WTC11 (cell line): Measurements from ENCODE around the gene CDKL5. TPM values are rescaled to one million over a fixed set of nuclear protein-coding genes. Genes with fewer than 3 reads are reported as not detected.

ENCODE experiments used
- ATAC-seq: fragments of 200-7000 bp; cut with Tn5 transposase; 2 replicates; pipeline ENCODE4 v1.10.0; 2021; ENCODE audit warnings: mild to moderate bottlenecking, moderate library complexity
- CTCF ChIA-PET: fragments of 300-600 bp; sonication (Branson Sonifier 250); formaldehyde crosslinking; loops from one replicate; lab custom pipeline; 2021; ENCODE audit warnings: antibody characterized with exemption; lab: Charles Lee
- POLR2A ChIA-PET: fragments of 350-600 bp; sonication (Branson Sonifier 250); formaldehyde crosslinking; loops from one replicate; lab custom pipeline; 2021; ENCODE audit warnings: antibody characterized with exemption; lab: Charles Lee
- DNase-seq: peaks from one replicate; pipeline ENCODE4 v3.0.0; 2021; ENCODE audit warnings: low spot score
- H3K27ac Mint-ChIP-seq: 2 replicates; pipeline ENCODE4 v1.8.0; 2021; ENCODE audit warnings: mixed read lengths
- H3K27me3 Mint-ChIP-seq: 2 replicates; pipeline ENCODE4 v1.8.0; 2021; ENCODE audit warnings: low read depth, mild to moderate bottlenecking, moderate library complexity, mixed read lengths
- H3K36me3 Mint-ChIP-seq: 2 replicates; pipeline ENCODE4 v1.8.0; 2021; ENCODE audit warnings: mixed read lengths
- H3K4me1 Mint-ChIP-seq: 2 replicates; pipeline ENCODE4 v1.8.0; 2022; ENCODE audit warnings: mixed read lengths
- H3K4me3 Mint-ChIP-seq: 2 replicates; pipeline ENCODE4 v1.8.0; 2021; ENCODE audit warnings: mild to moderate bottlenecking, moderate library complexity, mixed read lengths
- H3K9me3 Mint-ChIP-seq: 2 replicates; pipeline ENCODE4 v1.8.0; 2021; ENCODE audit warnings: mixed read lengths
- FOXP1 ChIP-seq: sonication (generic); formaldehyde crosslinking; IDR thresholded peaks from 2 replicates; pipeline ENCODE4 v1.8.0; 2022; ENCODE audit warnings: missing genetic modification reagents, mild to moderate bottlenecking, moderate library complexity, borderline replicate concordance
- GRHL2 ChIP-seq: fragments of 250-450 bp; sonication (Bioruptor Pico); IDR thresholded peaks from 2 replicates; pipeline ENCODE4 v1.8.0; 2022; ENCODE audit warnings: mild to moderate bottlenecking, moderate library complexity; ENCODE audit not compliant: insufficient replicate concordance, severe bottlenecking
- GTF2I ChIP-seq: fragments of 250-450 bp; sonication (Bioruptor Pico); conservative IDR thresholded peaks from 2 replicates; pipeline ENCODE4 v1.4.0; 2021; ENCODE audit warnings: mild to moderate bottlenecking
- NFE2L1 ChIP-seq: sonication (generic); formaldehyde crosslinking; IDR thresholded peaks from 2 replicates; pipeline ENCODE4 v1.8.1; 2023; ENCODE audit warnings: missing genetic modification reagents
- NR1H2 ChIP-seq: sonication (generic); formaldehyde crosslinking; IDR thresholded peaks from 2 replicates; pipeline ENCODE4 v1.9.0; 2021; ENCODE audit warnings: mild to moderate bottlenecking, moderate library complexity, missing genetic modification reagents
- SMAD3 ChIP-seq: sonication (generic); formaldehyde crosslinking; IDR thresholded peaks from 2 replicates; pipeline ENCODE4 v1.8.0; 2022; ENCODE audit warnings: missing genetic modification reagents, mild to moderate bottlenecking, borderline replicate concordance
- ZNF138 ChIP-seq: sonication (generic); formaldehyde crosslinking; conservative IDR thresholded peaks from 2 replicates; pipeline ENCODE4 v1.8.1; 2022; ENCODE audit warnings: mild to moderate bottlenecking, moderate library complexity, missing genetic modification reagents
- ZNF263 ChIP-seq: sonication (generic); formaldehyde crosslinking; IDR thresholded peaks from 2 replicates; pipeline ENCODE4 v1.8.1; 2022; ENCODE audit warnings: low read depth, mild to moderate bottlenecking, moderate library complexity, missing genetic modification reagents
- ZNF423 ChIP-seq: fragments of 250-450 bp; sonication (Bioruptor Pico); IDR thresholded peaks from 2 replicates; pipeline ENCODE4 v2.1.2; 2022; ENCODE audit warnings: mild to moderate bottlenecking, moderate library complexity
- total RNA-seq: library from RNA; stranded (reverse); gene quantifications from 3 replicates; pipeline ENCODE4 v1.2.3, GENCODE V29; 2021
- TF ChIP-seq, protein P1 (sequence below): sonication (generic); formaldehyde crosslinking; IDR thresholded peaks from 2 replicates; pipeline ENCODE4 v1.8.1; 2023; ENCODE audit warnings: mild to moderate bottlenecking, missing genetic modification reagents
- TF ChIP-seq, protein P2 (sequence below): sonication (generic); formaldehyde crosslinking; IDR thresholded peaks from 2 replicates; pipeline ENCODE4 v1.8.0; 2022; ENCODE audit warnings: mild to moderate bottlenecking, missing genetic modification reagents
- TF ChIP-seq, protein P3 (sequence below): fragments of 250-450 bp; sonication (Bioruptor Pico); IDR thresholded peaks from 2 replicates; pipeline ENCODE4 v2.1.2; 2022; ENCODE audit warnings: mild to moderate bottlenecking, moderate library complexity
- TF ChIP-seq, protein P4 (sequence below): sonication (generic); formaldehyde crosslinking; IDR thresholded peaks from 2 replicates; pipeline ENCODE4 v1.8.0; 2022; ENCODE audit warnings: mild to moderate bottlenecking, missing genetic modification reagents
- TF ChIP-seq, protein P5 (sequence below): sonication (generic); formaldehyde crosslinking; IDR thresholded peaks from 2 replicates; pipeline ENCODE4 v1.8.1; 2023; ENCODE audit warnings: mild to moderate bottlenecking, missing genetic modification reagents, moderate library complexity
- TF ChIP-seq, protein P6 (sequence below): sonication (generic); formaldehyde crosslinking; IDR thresholded peaks from 2 replicates; pipeline ENCODE4 v1.8.0; 2023; ENCODE audit warnings: missing genetic modification reagents, mild to moderate bottlenecking, borderline replicate concordance
- TF ChIP-seq, protein P7 (sequence below): sonication (generic); formaldehyde crosslinking; IDR thresholded peaks from 2 replicates; pipeline ENCODE4 v1.8.0; 2022; ENCODE audit warnings: missing genetic modification reagents
- TF ChIP-seq, protein P8 (sequence below): sonication (generic); formaldehyde crosslinking; IDR thresholded peaks from 2 replicates; pipeline ENCODE4 v1.8.0; 2022; ENCODE audit warnings: mild to moderate bottlenecking, missing genetic modification reagents

The CDKL5 gene
- total RNA-seq, 1 experiment from 2014 or later = 13.6 TPM

DNA sequence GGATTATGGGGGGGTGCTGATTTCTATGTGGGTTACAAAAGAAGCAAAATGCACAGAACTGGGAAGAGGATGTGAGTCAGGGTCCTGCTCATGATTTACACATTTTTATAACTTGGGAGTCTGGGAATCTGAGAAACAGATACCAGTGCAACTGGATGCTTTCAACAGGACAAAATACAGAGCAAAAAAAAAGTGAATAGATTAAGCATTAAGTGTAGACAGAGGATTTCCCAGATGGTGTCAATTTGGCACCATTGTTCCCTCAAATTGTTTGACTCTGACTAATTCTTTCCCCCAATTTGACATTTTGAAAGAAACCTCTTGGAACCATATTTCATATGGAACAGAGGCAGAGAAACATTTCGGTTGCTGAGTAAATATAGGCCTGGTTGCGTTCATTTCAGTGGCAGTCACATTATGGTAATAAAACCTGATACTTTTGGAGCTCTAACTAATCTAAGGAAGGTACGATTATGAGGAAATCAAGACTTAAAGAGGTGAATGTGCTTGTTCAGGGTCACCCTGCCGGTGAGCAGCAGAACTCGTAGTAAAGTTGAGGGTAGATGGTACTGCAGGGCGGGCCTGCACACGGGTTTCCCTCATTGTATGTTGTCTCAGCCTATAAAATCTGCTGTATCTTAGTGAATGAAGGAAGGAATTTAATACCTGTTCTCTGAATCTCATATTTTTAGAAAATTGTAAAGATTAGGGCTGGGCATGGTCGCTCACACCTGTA lies 18.7 kb upstream of the CDKL5 start (continued):
- no peak for TF ChIP-seq SMAD3 (CRISPR knock-in tag)

DNA sequence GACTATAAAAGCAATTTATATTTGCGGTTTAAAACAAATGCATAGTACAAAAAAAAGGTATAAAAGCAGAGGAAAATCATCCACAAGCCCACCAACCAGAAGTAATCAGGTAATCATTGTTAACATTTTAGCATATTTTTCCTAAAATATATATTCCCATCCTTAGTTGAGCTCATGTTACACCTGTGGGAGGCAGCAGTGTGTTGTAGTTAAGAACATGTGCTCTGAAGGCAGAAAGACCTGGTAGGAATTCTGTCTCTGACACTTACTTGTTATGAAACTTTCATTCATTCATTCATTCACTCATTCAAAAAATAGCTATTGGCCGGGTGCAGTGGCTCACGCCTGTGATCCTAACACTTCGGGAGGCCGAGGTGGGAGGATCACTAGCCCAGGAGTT lies 15.4 kb upstream of the CDKL5 start:
- no peaks in the 10 kb centered on the region for H3K27me3 Mint-ChIP-seq
- no peak overlapping the region for H3K27ac Mint-ChIP-seq
- no peaks in the 10 kb centered on the region for H3K4me1 Mint-ChIP-seq
- POLR2A ChIA-PET = interaction anchor here (0.6 kb wide), 1 partner anchor 11 kb away, joined by 3 read pairs; no protein-coding TSS in a partner anchor
- DNase-seq (no peak), ATAC-seq (no peak)
- H3K4me3 Mint-ChIP-seq = no peak overlapping the region
- H3K9me3 Mint-ChIP-seq = no peaks in the 10 kb centered on the region
- no peaks in the 10 kb centered on the region for H3K36me3 Mint-ChIP-seq
- TF ChIP-seq, protein P1, sequence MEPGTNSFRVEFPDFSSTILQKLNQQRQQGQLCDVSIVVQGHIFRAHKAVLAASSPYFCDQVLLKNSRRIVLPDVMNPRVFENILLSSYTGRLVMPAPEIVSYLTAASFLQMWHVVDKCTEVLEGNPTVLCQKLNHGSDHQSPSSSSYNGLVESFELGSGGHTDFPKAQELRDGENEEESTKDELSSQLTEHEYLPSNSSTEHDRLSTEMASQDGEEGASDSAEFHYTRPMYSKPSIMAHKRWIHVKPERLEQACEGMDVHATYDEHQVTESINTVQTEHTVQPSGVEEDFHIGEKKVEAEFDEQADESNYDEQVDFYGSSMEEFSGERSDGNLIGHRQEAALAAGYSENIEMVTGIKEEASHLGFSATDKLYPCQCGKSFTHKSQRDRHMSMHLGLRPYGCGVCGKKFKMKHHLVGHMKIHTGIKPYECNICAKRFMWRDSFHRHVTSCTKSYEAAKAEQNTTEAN = no peak
- TF ChIP-seq ZNF138 (CRISPR knock-in tag) = no peak
- TF ChIP-seq, protein P2, sequence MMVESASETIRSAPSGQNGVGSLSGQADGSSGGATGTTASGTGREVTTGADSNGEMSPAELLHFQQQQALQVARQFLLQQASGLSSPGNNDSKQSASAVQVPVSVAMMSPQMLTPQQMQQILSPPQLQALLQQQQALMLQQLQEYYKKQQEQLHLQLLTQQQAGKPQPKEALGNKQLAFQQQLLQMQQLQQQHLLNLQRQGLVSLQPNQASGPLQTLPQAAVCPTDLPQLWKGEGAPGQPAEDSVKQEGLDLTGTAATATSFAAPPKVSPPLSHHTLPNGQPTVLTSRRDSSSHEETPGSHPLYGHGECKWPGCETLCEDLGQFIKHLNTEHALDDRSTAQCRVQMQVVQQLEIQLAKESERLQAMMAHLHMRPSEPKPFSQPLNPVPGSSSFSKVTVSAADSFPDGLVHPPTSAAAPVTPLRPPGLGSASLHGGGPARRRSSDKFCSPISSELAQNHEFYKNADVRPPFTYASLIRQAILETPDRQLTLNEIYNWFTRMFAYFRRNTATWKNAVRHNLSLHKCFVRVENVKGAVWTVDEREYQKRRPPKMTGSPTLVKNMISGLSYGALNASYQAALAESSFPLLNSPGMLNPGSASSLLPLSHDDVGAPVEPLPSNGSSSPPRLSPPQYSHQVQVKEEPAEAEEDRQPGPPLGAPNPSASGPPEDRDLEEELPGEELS (CRISPR knock-in tag) = no peak
- no peak for TF ChIP-seq NR1H2 (CRISPR knock-in tag)
- no peak for TF ChIP-seq ZNF423 (CRISPR knock-in tag)
- no peak for TF ChIP-seq GTF2I (CRISPR knock-in tag)
- TF ChIP-seq, protein P3, sequence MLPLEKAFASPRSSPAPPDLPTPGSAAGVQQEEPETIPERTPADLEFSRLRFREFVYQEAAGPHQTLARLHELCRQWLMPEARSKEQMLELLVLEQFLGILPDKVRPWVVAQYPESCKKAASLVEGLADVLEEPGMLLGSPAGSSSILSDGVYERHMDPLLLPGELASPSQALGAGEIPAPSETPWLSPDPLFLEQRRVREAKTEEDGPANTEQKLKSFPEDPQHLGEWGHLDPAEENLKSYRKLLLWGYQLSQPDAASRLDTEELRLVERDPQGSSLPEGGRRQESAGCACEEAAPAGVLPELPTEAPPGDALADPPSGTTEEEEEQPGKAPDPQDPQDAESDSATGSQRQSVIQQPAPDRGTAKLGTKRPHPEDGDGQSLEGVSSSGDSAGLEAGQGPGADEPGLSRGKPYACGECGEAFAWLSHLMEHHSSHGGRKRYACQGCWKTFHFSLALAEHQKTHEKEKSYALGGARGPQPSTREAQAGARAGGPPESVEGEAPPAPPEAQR (CRISPR knock-in tag) = no peak
- TF ChIP-seq, protein P4, sequence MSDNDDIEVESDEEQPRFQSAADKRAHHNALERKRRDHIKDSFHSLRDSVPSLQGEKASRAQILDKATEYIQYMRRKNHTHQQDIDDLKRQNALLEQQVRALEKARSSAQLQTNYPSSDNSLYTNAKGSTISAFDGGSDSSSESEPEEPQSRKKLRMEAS (CRISPR knock-in tag) = no peak
- TF ChIP-seq, protein P5, sequence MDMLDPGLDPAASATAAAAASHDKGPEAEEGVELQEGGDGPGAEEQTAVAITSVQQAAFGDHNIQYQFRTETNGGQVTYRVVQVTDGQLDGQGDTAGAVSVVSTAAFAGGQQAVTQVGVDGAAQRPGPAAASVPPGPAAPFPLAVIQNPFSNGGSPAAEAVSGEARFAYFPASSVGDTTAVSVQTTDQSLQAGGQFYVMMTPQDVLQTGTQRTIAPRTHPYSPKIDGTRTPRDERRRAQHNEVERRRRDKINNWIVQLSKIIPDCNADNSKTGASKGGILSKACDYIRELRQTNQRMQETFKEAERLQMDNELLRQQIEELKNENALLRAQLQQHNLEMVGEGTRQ = no peak
- no peak for TF ChIP-seq ZNF263 (CRISPR knock-in tag)
- TF ChIP-seq, all 79 proteins: peak for 0
- CTCF ChIA-PET = interaction anchor here (1.2 to 2.5 kb wide), 4 partner anchors 15 to 266 kb away, joined by 3 to 10 read pairs (median 3); partner anchors contain the start of gene CDKL5

DNA sequence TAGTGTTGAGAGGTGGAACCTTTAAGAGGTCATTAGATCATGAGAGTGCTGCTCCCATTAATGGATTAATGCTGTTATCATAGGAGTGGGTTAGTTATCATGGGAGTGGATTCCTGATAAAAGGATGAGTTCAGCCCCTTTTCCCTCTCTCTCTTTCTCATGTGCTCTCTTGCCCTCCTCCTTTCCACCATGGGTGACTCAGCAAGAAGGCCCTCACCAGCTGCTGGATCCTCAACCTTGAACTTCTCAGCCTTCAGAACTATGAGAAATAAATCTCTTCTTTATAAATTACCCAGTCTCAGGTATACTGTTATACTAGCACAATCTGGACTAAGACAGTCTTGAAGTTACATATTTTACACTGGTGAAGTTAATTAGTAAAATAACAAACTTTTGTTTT lies 10.0 kb upstream of the CDKL5 start:
- H3K36me3 Mint-ChIP-seq = no peaks in the 10 kb centered on the region
- ATAC-seq (no peak), DNase-seq (no peak)
- no peaks in the 10 kb centered on the region for H3K27me3 Mint-ChIP-seq
- no peak overlapping the region for H3K4me3 Mint-ChIP-seq
- ChIA-PET POLR2A (interaction anchor here (1.1 kb wide), 1 partner anchor 9 kb away, joined by 8 read pairs; no protein-coding TSS in a partner anchor), CTCF (interaction anchor here (0.7 kb wide), 1 partner anchor 273 kb away, joined by 4 read pairs; no protein-coding TSS in a partner anchor)
- no peaks in the 10 kb centered on the region for H3K9me3 Mint-ChIP-seq
- H3K4me1 Mint-ChIP-seq = no peaks in the 10 kb centered on the region
- H3K27ac Mint-ChIP-seq = no peak overlapping the region
- TF ChIP-seq, protein P6, sequence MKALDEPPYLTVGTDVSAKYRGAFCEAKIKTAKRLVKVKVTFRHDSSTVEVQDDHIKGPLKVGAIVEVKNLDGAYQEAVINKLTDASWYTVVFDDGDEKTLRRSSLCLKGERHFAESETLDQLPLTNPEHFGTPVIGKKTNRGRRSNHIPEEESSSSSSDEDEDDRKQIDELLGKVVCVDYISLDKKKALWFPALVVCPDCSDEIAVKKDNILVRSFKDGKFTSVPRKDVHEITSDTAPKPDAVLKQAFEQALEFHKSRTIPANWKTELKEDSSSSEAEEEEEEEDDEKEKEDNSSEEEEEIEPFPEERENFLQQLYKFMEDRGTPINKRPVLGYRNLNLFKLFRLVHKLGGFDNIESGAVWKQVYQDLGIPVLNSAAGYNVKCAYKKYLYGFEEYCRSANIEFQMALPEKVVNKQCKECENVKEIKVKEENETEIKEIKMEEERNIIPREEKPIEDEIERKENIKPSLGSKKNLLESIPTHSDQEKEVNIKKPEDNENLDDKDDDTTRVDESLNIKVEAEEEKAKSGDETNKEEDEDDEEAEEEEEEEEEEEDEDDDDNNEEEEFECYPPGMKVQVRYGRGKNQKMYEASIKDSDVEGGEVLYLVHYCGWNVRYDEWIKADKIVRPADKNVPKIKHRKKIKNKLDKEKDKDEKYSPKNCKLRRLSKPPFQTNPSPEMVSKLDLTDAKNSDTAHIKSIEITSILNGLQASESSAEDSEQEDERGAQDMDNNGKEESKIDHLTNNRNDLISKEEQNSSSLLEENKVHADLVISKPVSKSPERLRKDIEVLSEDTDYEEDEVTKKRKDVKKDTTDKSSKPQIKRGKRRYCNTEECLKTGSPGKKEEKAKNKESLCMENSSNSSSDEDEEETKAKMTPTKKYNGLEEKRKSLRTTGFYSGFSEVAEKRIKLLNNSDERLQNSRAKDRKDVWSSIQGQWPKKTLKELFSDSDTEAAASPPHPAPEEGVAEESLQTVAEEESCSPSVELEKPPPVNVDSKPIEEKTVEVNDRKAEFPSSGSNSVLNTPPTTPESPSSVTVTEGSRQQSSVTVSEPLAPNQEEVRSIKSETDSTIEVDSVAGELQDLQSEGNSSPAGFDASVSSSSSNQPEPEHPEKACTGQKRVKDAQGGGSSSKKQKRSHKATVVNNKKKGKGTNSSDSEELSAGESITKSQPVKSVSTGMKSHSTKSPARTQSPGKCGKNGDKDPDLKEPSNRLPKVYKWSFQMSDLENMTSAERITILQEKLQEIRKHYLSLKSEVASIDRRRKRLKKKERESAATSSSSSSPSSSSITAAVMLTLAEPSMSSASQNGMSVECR (CRISPR knock-in tag) = no peak
- TF ChIP-seq, protein P7, sequence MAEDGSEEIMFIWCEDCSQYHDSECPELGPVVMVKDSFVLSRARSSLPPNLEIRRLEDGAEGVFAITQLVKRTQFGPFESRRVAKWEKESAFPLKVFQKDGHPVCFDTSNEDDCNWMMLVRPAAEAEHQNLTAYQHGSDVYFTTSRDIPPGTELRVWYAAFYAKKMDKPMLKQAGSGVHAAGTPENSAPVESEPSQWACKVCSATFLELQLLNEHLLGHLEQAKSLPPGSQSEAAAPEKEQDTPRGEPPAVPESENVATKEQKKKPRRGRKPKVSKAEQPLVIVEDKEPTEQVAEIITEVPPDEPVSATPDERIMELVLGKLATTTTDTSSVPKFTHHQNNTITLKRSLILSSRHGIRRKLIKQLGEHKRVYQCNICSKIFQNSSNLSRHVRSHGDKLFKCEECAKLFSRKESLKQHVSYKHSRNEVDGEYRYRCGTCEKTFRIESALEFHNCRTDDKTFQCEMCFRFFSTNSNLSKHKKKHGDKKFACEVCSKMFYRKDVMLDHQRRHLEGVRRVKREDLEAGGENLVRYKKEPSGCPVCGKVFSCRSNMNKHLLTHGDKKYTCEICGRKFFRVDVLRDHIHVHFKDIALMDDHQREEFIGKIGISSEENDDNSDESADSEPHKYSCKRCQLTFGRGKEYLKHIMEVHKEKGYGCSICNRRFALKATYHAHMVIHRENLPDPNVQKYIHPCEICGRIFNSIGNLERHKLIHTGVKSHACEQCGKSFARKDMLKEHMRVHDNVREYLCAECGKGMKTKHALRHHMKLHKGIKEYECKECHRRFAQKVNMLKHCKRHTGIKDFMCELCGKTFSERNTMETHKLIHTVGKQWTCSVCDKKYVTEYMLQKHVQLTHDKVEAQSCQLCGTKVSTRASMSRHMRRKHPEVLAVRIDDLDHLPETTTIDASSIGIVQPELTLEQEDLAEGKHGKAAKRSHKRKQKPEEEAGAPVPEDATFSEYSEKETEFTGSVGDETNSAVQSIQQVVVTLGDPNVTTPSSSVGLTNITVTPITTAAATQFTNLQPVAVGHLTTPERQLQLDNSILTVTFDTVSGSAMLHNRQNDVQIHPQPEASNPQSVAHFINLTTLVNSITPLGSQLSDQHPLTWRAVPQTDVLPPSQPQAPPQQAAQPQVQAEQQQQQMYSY = no peak
- TF ChIP-seq GRHL2 (CRISPR knock-in tag) (no peak), FOXP1 (no peak), NFE2L1 (CRISPR knock-in tag) (no peak)
- TF ChIP-seq, protein P8, sequence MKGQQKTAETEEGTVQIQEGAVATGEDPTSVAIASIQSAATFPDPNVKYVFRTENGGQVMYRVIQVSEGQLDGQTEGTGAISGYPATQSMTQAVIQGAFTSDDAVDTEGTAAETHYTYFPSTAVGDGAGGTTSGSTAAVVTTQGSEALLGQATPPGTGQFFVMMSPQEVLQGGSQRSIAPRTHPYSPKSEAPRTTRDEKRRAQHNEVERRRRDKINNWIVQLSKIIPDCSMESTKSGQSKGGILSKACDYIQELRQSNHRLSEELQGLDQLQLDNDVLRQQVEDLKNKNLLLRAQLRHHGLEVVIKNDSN (CRISPR knock-in tag) = no peak
